A673 (cell line): ENCODE measurements around the gene PHC2. TPM values are rescaled to one million over a fixed set of nuclear protein-coding genes. Genes with fewer than 3 reads are reported as not detected.

Experiments
- BruUV-seq: library from RNA; stranded (reverse); fragments of 400-500 nt; replicated peaks from 2 replicates; lab custom pipeline; 2021; lab: Mats Ljungman, UMichigan
- CTCF ChIA-PET: fragments of 300-600 bp; sonication (Branson Sonifier 250); formaldehyde crosslinking; loops from one replicate; lab custom pipeline; 2022; ENCODE audit warnings: antibody characterized with exemption; lab: Charles Lee
- POLR2A ChIA-PET: fragments of 300-600 bp; sonication (Branson Sonifier 250); formaldehyde crosslinking; loops from one replicate; lab custom pipeline; 2022; ENCODE audit warnings: antibody characterized with exemption; ENCODE audit not compliant: low non-redundant PET; lab: Charles Lee
- DNase-seq: peaks from one replicate; pipeline ENCODE4 v3.0.0-alpha.2; 2015; ENCODE audit warnings: low spot score
- H3K27ac ChIP-seq: fragments of 200-600 bp; sonication (generic); 2 replicates; pipeline ENCODE4 v1.5.1; 2016; ENCODE audit warnings: mixed run types, low read depth, mild to moderate bottlenecking, mixed read lengths, antibody characterized with exemption, low read length; ENCODE audit not compliant: poor library complexity, severe bottlenecking
- H3K27me3 ChIP-seq: fragments of 200-600 bp; sonication (generic); replicated peaks from 2 replicates; pipeline ENCODE4 v1.6.1; 2017; ENCODE audit warnings: mixed run types, low read depth, mild to moderate bottlenecking, mixed read lengths, antibody characterized with exemption, low read length; ENCODE audit not compliant: insufficient read depth, poor library complexity
- H3K36me3 ChIP-seq: fragments of 200-600 bp; sonication (generic); 2 replicates; pipeline ENCODE4 v1.6.1; 2016; ENCODE audit warnings: mixed run types, mild to moderate bottlenecking, mixed read lengths, antibody characterized with exemption, low read length; ENCODE audit not compliant: insufficient read depth, poor library complexity, severe bottlenecking
- H3K4me1 ChIP-seq: fragments of 200-600 bp; sonication (generic); 2 replicates; pipeline ENCODE4 v1.6.1; 2017; ENCODE audit warnings: mixed run types, mild to moderate bottlenecking, mixed read lengths, antibody characterized with exemption, low read length; ENCODE audit not compliant: insufficient read depth, poor library complexity, severe bottlenecking
- H3K4me3 ChIP-seq: fragments of 200-600 bp; sonication (generic); 2 replicates; pipeline ENCODE4 v1.5.1; 2016; ENCODE audit warnings: low read depth, mixed run types, mild to moderate bottlenecking, mixed read lengths, low read length; ENCODE audit not compliant: poor library complexity, severe bottlenecking
- H3K9me3 ChIP-seq: fragments of 200-600 bp; sonication (generic); 2 replicates; pipeline ENCODE4 v1.6.1; 2016; ENCODE audit warnings: mixed run types, low read depth, mild to moderate bottlenecking, mixed read lengths, antibody characterized with exemption, low read length; ENCODE audit not compliant: poor library complexity, severe bottlenecking
- CTCF ChIP-seq: fragments of 300-800, 200-600 bp; sonication (generic); conservative IDR thresholded peaks from 2 replicates; pipeline ENCODE4 v1.5.1; 2017; ENCODE audit warnings: low read depth, mild to moderate bottlenecking, antibody characterized with exemption, low read length, moderate library complexity, mixed read lengths
- EZH2 ChIP-seq: fragments of 200-600 bp; sonication (generic); IDR thresholded peaks from 2 replicates; pipeline ENCODE4 v1.6.1; 2017; ENCODE audit warnings: borderline replicate concordance, low read depth, mild to moderate bottlenecking, mixed read lengths, antibody characterized with exemption, low read length; ENCODE audit not compliant: poor library complexity, severe bottlenecking
- intact Hi-C: fragments of 100-400 bp; cut with micrococcal nuclease; formaldehyde crosslinking; loops from one replicate; pipeline ENCODE4 v1.10.0; 2022; ENCODE audit not compliant: unreplicated experiment
- total RNA-seq: library from RNA; stranded (reverse); gene quantifications from 2 replicates; pipeline ENCODE4 v1.2.3, GENCODE V29; 2021

Gene PHC2
- total RNA-seq, 1 experiment from 2014 or later = 136 TPM

DNA sequence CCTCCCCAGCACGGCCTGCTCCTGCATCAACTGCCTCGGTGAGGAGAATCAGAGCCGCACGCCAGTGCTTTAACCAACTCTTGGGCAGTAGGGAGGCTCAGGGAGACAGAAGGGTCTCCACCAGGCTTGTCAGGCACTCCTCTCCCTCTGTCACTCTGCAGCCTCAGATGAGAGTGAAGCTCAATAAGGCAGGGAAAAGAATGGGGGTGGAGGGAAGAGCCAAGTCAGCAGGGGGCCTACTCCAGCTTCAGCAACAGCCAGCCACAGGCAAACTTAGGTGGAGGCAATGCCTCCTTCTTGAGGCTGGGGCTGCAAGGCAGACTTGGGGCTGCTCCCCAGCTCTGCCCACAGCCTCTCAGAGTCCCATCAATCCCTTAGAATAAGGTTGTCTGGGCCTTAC, 58.2 kb downstream of the PHC2 start:
- TF ChIP-seq EZH2 = no peak
- TF ChIP-seq CTCF = no peak
- CTCF ChIA-PET = interaction anchor here (0.6 kb wide), 1 partner anchor 9 kb away, joined by 3 read pairs; no protein-coding TSS in a partner anchor
- Histone ChIP-seq H3K4me3 (no peak overlapping the region), H3K27ac (no peak overlapping the region), H3K36me3 (no peaks in the 10 kb centered on the region), H3K9me3 (no peaks in the 10 kb centered on the region), H3K4me1 (no peaks in the 10 kb centered on the region), H3K27me3 (no peaks in the 10 kb centered on the region)
- POLR2A ChIA-PET = no interaction called here
- no TSS peak for BruUV-seq
- no peak for DNase-seq
- intact Hi-C loops = no loop called here

GRCh38 chr1:33372162-33372561, 58.7 kb downstream of the PHC2 start:
- intact Hi-C loops = no loop called here

GRCh38 chr1:33371334-33371733, 59.6 kb downstream of the PHC2 start:
- POLR2A ChIA-PET = no interaction called here
- H3K4me1 ChIP-seq = no peaks in the 10 kb centered on the region
- no peaks in the 10 kb centered on the region for H3K27me3 ChIP-seq
- intact Hi-C loops = no loop called here
- CTCF ChIA-PET = no interaction called here
- no peaks in the 10 kb centered on the region for H3K9me3 ChIP-seq
- no peak overlapping the region for H3K27ac ChIP-seq
- no TSS peak for BruUV-seq
- no peaks in the 10 kb centered on the region for H3K36me3 ChIP-seq
- H3K4me3 ChIP-seq = no peak overlapping the region
- TF ChIP-seq EZH2 = no peak
- TF ChIP-seq CTCF = no peak
- no peak for DNase-seq

More at GRCh38 chr1:33372162-33372561, 58.7 kb downstream of the PHC2 start:
- DNase-seq = no peak
- Histone ChIP-seq H3K27ac (no peak overlapping the region), H3K4me3 (no peak overlapping the region), H3K9me3 (no peaks in the 10 kb centered on the region), H3K36me3 (no peaks in the 10 kb centered on the region), H3K27me3 (no peaks in the 10 kb centered on the region), H3K4me1 (no peaks in the 10 kb centered on the region)
- no TSS peak for BruUV-seq
- ChIA-PET CTCF (interaction anchor here (0.6 kb wide), 1 partner anchor 8 kb away, joined by 3 read pairs; no protein-coding TSS in a partner anchor), POLR2A (no interaction called here)
- no peak for TF ChIP-seq CTCF
- TF ChIP-seq EZH2 = no peak
